KG1 (cell line): ENCODE data around the gene PLXNC1.

Experiments
- DNase-seq: peaks from one replicate; lab custom pipeline; 2025; lab: John Stamatoyannopoulos, UW

Gene PLXNC1

DNA sequence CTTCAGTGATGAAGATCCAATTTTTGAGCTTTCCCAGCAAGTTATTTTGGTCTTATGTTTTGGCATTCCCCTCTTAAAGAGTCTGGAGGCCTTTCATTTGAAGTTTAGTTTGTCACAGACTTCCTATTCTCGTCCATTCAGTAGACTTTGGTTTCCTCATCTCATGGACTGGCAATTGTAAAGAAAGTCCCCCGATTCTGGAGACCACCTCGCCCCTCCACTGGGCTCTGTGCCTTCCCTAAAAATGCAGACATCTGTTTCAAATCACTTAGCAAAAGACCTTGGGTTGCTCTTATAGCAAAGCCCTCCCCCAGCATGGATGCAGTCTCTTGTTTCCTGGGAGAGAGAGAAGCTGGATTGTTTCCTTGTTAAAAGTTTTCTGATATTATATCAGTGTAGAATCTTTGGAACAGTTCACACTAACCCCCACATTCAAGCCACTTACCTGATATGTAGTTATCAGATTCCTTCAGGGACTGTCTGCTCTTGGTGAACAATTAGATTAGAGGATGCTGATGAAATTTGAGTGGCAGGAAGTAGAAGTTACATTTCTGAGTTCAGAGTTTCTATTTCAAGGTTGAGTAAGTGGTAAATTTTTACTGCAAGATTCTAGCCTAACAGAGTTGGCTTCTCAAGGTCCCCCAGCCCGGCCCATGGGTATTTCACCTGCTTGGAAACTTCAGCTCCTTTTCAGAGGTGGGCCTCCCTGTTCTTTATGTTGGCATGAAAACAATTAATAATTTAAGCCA, 56.3 kb downstream of the PLXNC1 start:
- DNase-seq: no peak

DNA sequence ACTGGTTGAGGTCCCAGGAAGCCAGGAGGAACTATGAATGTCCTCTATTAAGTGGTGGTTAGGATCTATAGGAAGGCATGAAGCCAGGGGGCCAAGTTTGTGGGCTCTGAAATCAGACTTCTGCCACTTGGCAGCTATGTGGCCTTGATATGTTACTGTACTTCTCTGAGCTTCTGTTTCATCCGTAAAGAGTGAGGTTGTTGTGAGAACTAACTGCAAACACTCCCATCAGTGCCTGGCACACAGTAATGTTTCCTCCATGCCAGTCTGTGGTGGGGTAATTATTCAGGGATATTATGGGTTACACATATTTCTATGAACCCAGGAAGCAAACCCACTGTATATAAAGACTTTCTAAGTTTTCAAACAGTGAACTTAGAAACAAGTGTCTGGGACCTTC, 57.4 kb downstream of the PLXNC1 start:
- DNase-seq: no peak

- DNase-seq: no peak
Measured at GRCh38 chr12:94206886-94207285, 58.5 kb downstream of the PLXNC1 start.

- DNase-seq: no peak
Measured at GRCh38 chr12:94207467-94207848, 59.1 kb downstream of the PLXNC1 start.

DNA sequence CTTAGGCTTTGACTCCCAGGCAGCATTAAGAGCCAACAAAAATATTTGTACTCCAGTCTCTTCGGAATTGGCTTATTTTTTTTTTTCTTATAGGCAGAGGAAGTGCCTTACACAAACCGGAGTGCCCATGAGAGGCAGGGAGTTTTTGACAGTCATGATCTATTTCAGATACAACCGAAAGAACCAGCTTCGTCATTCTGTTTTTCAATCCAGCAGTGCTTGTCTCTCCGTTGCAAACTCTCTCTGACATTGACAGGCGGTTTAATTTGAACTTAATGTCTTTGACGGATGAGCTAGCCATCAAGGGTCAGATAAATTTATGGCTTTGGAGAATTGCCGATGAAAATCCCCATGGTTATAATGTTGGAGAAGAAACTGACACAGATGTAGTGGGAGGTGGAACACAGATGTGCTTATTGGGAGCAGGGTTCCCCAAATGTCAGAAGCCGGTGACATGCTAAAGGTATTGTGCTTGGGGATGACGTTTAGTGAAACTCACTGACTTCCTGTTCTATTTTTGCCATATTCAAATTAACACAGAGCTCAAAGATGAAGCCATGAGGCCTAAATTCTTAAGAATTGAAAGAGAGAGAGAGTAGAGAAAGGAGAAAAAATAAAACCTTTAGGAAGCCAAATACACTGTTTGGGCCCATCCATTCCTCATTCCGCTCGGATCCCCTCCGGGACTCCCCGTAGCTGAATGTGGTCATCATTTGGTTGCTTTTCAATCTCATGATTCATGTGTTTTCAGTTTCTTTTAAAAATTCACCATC, 59.7 kb downstream of the PLXNC1 start:
- DNase-seq: peak; percentile 69

GRCh38 chr12:94208622-94208966, 60.2 kb downstream of the PLXNC1 start:
- DNase-seq: no peak

- DNase-seq: no peak
Measured at GRCh38 chr12:94209240-94209639, 60.9 kb downstream of the PLXNC1 start.

GRCh38 chr12:94211021-94211420, 62.6 kb downstream of the PLXNC1 start:
- no peak for DNase-seq

- DNase-seq: no peak
Measured at GRCh38 chr12:94218233-94218632, 69.9 kb downstream of the PLXNC1 start.

DNA sequence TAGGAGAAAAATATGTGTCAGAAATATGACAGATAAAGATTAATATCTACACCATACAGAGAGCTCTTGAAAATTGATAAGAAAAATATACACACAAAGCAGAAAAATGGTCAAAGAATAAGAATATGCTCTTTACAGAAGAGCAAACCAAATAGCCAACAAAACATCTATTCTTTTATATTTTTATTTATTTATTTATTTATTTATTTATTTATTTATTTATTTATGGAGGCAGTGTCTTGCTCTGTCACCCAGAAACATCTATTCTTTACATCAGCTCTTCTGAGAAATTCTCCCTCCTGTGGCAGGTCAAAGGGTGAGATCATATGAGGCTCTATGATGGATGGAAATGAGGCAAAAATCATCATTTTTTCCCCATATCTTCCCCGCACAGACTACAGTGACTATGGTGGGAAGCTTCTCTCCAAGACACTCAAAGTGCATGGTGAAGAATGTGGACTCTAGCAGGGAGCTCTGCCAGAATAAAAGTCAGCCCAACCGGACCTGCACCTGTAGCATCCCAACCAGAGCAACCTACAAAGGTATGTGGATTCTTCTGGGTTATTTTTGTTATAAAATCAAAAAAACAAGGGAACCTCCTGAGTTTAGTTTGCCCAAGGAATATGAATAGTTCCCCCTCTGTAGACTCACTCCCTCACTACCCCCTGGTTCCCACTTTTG, 71.4 kb downstream of the PLXNC1 start:
- no peak for DNase-seq

GRCh38 chr12:94220804-94221203, 72.4 kb downstream of the PLXNC1 start:
- no peak for DNase-seq

GRCh38 chr12:94222351-94223084, 74.1 kb downstream of the PLXNC1 start:
- DNase-seq: no peak

- no peak for DNase-seq
Measured at GRCh38 chr12:94223842-94224241, 75.5 kb downstream of the PLXNC1 start.

- no peak for DNase-seq
Measured at GRCh38 chr12:94225506-94225905, 77.1 kb downstream of the PLXNC1 start.

DNA sequence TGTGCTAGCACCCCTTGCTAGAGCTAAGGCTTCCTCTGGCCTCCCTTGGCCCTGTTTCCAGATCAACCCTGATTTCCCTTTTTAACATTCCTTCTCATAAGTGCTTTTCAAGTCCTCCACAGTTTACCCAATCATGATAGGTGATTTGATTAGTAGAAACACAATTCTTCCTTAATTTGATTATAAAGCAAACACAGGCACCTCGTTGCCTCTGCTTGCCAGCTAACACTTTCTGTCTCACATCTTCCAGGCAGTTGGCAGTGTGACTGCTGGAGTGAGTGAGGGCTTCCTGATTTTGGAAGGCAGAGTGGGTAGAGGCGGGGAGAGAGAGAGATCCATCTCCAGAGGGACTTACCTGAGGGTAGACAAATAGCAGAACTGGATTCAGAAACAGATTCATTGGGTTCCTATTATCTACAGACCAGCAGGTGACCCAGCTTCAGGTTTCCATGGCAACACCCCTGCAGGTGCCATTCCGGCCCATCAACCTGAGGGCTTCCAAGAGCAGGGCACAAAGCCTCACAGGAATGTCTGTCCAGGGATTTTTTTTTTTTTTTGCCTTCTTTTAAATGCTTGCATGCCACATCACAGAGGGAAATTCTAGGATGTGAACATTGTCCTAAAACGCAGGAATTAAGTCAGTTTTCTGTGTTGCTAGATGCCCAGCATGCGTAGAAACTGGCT, 77.7 kb downstream of the PLXNC1 start:
- DNase-seq: no peak

GRCh38 chr12:94227066-94227465, 78.7 kb downstream of the PLXNC1 start:
- DNase-seq: no peak

DNA sequence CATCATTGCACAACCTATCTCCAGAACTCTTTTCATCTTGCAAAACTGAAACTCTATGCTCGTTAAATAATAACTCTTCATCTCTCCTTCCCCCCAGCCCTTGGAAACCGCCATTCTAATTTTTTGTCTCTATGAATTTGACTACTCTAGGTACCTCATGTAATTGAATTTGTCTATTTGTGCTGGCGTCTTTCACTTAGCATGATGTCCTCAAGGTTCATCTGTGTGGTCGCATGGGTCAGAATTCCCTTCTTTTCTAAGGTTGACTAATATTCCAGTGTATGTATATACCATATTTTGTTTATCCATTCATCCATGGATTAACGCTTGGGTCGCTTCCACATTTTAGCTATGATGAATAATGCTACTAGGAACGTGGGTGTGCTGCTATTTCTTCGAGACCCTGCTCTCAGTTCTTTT, 80.1 kb downstream of the PLXNC1 start:
- no peak for DNase-seq

- no peak for DNase-seq
Measured at GRCh38 chr12:94229902-94230301, 81.5 kb downstream of the PLXNC1 start.

DNA sequence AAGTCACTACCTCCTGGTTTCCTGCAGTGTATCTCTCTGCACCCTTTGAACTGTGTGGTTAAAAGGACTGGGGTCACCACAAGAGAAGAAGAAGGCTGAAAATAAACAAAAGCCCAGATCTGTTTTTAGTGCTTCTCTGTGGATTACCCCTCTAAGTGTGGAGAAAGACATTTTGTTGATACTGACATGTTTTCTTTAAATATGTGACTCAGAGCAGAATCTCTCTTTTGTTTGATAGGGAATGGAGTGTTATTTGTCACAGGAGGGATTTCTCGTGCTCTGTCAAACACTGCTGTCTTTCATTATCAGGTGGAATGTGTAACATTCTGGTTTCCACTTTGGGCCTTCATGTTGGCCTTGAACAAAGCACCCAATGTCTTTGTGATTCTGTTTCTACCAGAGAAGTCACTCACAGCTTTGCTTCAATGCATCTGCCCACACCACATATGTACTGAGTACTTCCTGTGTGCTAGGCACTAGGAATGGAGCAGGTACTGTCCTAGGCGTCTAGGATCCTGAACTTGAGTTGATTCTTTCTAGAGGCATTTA, 82.1 kb downstream of the PLXNC1 start:
- DNase-seq: no peak

- DNase-seq: no peak
Measured at GRCh38 chr12:94231709-94232108, 83.3 kb downstream of the PLXNC1 start.

GRCh38 chr12:94235848-94236247, 87.5 kb downstream of the PLXNC1 start:
- no peak for DNase-seq
